Measurements from ENCODE around the gene SRPRA.
"Not testable (repeated sequence)": the region's sequence is repeated elsewhere in the genome, so short reads cannot be mapped to it uniquely, and the experiment has no call there.

Gene SRPRA

GRCh38 chr11:126282736-126283591 lies 14.3 kb upstream of the SRPRA start, which contains the start of gene TIRAP:
Gene TIRAP, plus strand, starts transcription at chr11:126283093. Its CDS starts 7,802 bp downstream, at chr11:126290895.
- no peak for DNase-seq (ENCODE audit: low spot score)

DNA sequence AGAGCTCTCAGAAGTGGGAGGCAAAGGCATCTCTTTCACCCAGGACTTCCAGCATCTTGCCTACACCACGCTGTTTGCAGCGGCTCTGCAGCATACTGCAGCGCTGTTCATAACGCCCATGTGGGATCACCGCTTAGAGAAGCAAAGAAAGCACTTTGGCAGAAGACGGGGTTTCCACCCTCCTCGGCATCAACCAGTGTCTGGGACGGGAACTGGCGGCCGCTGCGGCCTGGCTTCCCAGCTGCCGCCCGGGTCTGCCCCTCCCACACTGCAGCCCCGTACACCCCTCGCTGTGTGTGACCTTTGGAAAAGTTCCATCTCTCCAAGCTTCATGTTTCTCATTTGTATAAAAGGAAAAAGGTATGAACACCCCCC lies 13.7 kb upstream of the SRPRA start:
- DNase-seq (ENCODE audit: low spot score), result no peak

GRCh38 chr11:126281666-126282175 lies 13.0 kb upstream of the SRPRA start:
- no peak for DNase-seq (ENCODE audit: low spot score)

GRCh38 chr11:126281245-126281644 lies 12.6 kb upstream of the SRPRA start:
- no peak for DNase-seq (ENCODE audit: low spot score)

- no peak for DNase-seq (ENCODE audit: low spot score)
These were observed 11.9 kb upstream of the SRPRA start for GRCh38 chr11:126280595-126280994.

DNA sequence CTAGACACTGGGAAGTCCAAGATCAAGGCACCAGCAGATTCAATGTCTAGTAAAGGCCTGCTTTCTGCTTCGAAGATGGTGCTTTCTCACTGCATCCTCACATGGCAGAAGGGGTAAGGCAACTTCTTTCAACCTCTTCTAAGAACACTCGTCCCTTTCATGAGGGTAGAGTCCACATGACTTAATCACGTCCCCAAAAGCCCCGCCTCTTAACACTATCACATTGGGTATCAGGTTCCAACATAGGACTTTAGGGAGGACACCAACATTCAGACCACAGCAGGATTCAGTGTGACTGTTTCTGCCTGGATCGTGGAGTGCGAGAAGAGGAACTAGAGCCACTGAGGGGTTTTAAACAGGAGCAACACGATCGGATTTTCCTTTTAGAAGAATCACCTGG lies 10.5 kb upstream of the SRPRA start:
- no peak for DNase-seq (ENCODE audit: low spot score)

- DNase-seq (ENCODE audit: low spot score), result no peak
These were observed 9.1 kb upstream of the SRPRA start for GRCh38 chr11:126277780-126278179.

DNA sequence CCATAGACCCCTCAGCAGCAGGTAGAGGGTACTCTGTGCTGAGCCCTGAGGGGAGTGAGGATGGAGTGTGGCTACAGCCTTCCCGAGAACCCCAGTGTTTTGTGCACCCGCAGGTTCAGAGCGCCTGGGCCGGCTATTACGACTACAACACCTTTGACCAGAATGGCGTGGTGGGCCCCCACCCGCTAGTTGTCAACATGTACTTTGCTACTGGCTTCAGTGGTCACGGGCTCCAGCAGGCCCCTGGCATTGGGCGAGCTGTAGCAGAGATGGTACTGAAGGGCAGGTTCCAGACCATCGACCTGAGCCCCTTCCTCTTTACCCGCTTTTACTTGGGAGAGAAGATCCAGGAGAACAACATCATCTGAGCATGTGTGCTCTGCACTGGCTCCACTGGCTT lies 8.6 kb upstream of the SRPRA start:
- no peak for DNase-seq (ENCODE audit: low spot score)

DNA sequence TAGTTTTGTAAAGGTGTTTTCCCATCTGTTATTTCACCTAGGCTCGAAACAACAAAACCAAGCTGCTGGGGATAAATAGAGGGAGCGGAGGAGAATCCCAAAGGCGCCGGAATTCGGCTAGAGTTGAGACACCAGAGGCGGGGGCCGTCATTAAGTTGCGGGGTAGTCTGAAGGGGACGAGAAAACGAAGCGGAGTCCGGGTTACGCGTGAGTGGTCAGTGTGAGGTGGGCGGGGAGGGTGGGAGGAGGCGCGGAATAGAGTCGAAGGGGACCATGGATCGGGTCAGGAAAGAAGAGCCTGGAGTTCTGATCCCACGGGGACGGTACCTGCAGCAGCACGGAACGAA lies 361 bp downstream of the SRPRA start:
- DNase-seq (ENCODE audit: low spot score), result peak; percentile 34

DNA sequence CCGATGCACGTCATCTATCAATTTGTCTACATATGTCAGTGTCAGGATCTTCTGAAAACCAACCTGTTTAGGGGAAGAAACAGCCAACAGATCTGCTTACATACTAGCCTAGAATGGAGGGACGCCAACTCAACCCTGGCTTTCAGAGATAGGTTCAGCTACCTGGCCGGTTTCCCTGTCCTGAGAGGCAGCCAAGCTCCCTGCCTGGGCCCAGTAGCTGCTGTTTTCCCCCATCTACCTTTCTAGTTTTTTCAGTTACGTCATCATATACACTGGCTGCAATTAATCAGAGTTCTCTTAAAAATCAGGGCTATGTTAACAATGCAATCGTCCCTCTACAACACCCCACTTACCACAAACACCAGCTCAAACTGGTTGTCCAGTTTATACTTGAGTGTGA lies 1.0 kb downstream of the SRPRA start:
- DNase-seq (ENCODE audit: low spot score), result no peak

DNA sequence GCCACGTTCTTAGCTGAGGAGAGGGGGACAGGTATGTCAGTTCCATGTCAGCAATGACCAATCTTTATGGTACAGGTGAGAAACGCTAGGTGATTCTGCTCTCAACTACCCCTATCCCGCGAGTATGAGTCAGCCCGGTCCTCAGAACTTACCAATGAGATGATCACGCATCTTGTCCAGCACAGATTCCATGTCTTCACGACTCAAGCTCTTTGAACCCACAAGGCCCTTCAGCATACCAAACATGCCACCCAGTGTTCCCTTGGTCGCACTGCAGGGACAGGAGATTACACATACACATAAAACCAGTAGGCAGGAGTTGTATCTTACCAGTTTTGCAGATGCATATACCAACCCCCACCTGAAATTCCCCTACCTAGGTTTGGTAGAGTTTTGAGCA lies 2.9 kb downstream of the SRPRA start:
- no peak for DNase-seq (ENCODE audit: low spot score)

DNA sequence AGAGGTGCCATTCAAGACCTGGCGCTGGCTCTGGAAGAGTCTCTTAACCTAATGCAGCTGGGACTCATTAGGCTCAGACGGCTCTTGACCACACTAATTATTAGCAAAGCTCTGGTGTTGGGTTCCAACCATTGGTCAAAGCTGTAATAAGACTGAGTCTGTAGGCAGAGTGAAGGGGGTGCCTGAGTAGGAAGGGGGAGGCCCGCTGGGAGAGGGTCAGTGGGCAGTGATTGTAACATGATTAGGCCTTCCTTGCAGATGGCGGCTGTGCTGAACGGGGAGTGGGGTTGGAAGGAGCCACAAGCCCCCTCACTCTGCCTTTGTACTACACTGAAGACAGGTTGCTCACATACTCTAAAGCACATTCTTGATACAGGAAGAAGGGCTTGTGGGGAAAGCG lies 5.2 kb downstream of the SRPRA start:
- DNase-seq (ENCODE audit: low spot score), result no peak

DNA sequence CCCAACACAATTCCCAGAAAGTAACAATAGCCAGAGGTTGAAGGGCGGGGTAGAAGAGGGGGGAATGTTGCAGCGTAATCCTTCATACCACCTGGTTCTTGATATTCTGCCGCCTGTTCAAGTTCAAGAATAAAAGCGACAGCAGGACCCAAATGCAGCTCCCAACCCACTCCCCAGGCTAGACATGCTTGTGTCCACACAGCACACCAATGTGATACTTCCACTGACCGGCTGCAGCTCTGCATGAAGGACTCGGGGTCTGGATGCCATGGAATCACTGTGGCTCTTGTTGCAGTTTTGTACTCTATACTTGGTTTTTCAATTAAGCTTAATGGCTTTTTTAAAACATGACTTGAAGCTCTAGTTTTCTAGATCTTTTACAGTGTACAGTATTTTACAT lies 6.5 kb downstream of the SRPRA start:
- no peak for DNase-seq (ENCODE audit: low spot score)

DNA sequence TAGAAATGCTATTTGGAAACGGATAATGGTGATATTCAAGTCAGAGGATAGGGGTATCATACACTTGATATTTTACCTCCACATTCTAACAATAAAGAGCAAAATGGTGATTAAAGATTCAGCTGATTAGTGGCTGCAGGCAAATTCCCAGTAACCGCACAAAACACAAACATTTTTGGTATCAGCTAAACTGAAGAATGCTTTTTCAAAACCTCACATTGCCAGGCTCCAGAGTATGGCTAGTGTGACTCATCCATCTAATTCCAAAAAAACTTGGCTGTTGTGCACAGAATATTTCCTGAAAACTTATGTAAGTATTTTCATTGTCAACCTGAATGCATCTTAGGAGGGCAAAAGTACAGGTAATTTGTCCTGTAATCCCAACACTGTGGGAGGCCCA lies 10.9 kb downstream of the SRPRA start:
- DNase-seq (ENCODE audit: low spot score), result peak; percentile 27

- DNase-seq (ENCODE audit: low spot score), result no peak
These were observed 11.6 kb downstream of the SRPRA start for GRCh38 chr11:126257144-126257543.

GRCh38 chr11:126256216-126256615 lies 12.5 kb downstream of the SRPRA start:
- no peak for DNase-seq (ENCODE audit: low spot score)

DNA sequence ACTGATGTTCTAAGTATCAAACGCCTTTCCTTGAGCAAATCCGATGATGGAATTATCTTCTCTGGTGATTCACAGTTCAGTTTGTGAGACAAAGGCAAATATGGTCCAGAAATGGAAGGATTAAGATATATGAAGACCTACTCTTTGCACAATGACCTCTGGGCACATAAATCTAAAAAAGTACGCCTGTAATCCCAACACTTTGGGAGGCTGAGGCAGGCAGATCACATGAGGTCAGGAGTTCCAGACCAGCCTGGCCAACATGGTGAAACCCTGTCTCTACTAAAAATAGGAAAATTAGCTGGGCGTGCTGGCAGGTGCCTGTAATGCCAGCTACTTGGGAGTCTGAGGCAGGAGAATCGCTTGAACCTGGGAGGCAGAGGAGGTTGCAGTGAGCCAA lies 13.2 kb downstream of the SRPRA start:
- not testable (repeated sequence) for DNase-seq (ENCODE audit: low spot score)

DNA sequence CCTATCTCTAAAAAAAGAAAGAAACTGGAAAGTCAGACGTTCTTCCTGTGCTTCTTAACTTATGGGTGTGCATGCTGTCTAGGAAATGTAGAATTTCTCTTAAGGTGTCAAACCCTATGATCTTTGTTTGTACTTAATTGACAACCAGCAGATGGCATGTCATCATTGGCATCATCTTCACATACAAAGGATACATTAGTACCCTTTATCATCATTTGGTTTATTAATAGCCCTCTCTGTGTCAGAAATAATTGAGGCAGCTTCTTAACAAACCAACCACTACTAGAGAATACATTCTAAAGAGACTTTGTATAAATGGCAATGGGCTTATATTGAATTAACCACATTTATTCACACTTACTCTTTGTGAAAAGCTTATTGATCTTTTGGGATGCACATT lies 13.9 kb downstream of the SRPRA start:
- DNase-seq (ENCODE audit: low spot score), result no peak

- DNase-seq (ENCODE audit: low spot score), result no peak
These were observed 15.4 kb downstream of the SRPRA start for GRCh38 chr11:126253265-126253664.

- DNase-seq (ENCODE audit: low spot score), result peak; percentile 75
These were observed 22.1 kb downstream of the SRPRA start for GRCh38 chr11:126246636-126247035.

- no peak for DNase-seq (ENCODE audit: low spot score)
These were observed 35.3 kb downstream of the SRPRA start for GRCh38 chr11:126233391-126233790.

DNA sequence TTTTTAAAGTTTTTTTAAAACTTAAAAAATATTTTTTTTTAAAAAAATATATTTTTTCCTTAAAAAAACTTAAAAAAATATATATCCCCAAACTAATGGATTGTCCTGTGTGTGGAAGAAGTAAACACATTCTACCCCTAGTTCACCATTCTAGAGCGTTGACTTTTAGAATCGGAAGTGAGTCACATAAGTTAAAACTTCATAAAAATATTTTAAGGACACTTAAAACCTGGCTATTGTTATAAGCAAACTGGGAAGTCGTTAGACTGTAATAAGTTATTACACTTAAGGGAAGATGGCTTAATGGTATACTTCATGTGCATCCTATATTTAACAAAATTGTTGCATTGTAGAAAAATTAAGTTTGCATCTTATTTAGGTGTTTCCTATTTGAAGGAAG lies 36.0 kb downstream of the SRPRA start:
- no peak for DNase-seq (ENCODE audit: low spot score)

DNA sequence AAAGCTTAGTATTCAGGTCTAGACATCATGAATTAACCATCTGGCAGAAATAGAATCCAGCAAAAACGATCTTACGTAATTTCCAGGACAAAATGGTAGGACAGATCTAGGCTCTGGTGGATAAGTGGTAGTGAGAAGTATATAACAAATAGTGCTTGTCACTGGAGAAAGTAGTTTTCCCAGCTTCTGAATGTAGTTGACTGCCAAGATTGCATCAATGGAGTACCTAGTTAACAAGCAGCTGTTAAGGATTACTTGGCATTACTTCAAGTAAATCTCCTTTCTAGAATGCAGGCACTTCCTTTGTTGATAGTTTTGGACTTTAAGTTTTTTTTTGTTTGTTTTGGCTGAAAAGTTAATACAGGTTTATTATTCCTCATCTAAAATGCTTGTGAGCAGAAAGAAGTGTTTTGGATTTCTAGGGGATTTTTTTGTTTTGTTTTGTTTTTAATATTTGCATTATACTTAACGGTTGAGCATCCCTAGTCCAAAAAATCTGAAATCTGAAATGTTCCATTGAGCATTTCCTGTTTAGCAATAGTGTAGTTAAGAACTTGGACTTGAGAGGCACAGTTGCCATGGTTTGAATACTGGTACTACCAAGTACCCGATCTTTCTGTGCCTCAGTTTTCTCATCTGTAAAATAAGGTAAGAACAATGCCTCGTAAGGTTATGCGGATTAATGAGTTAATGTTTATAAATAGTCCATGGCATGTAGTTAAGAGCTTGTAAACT lies 36.8 kb downstream of the SRPRA start:
- peak; percentile 40 for DNase-seq (ENCODE audit: low spot score)
